Activated naive CD4-positive, alpha-beta T cell treated with Interleukin-2 at 50 U/mL for 16 hours (primary cell): ENCODE results near the gene FUBP1.
A peak's percentile ranks its signal among the peaks of the same experiment; 100 is the strongest.
"Not testable (repeated sequence)": the region's sequence is repeated elsewhere in the genome, so short reads cannot be mapped to it uniquely, and the experiment has no call there.

Experiments used
- DNase-seq: peaks from one replicate; pipeline ENCODE4 v3.0.0-alpha.2; 2020

FUBP1 gene

DNA sequence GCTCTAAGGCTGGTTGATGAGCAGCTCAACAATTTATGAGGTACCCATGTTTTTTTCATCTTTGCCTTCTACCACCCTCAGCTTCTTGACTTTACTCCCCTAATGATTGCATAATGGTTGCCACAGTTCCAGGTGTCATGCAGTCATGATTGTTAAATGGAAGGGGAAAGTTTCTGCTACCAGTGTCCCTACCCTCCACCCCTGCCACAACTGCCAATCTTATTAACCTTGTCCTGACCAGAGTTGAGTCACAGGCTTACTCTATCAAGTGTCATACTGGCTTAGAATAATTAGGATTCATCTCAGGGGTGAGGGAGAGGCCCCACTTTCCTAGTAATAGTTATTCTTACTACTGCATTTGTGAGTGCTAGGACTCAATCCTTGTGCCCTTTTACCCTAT is 7.9 kb upstream of the FUBP1 start:
- DNase-seq, result no peak

DNA sequence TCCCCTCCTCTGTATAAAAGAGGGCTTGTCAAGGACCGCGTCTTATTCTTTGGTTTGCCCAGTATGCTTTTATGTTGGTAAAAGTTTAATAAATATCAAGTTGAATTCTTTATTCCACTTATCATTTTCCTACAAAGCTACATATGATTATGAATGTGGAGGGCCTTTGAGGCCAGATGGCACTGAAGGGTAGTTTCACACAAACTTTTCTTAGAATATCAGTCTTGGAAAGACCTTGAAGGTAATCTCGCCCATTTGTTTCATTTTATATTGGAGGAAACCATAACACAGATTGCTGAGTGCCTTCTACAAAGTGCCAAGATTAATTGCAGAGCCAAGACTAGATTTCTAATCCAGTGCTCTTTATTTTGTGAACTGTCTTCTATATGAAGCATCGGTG is 5.8 kb upstream of the FUBP1 start:
- DNase-seq, result no peak

DNA sequence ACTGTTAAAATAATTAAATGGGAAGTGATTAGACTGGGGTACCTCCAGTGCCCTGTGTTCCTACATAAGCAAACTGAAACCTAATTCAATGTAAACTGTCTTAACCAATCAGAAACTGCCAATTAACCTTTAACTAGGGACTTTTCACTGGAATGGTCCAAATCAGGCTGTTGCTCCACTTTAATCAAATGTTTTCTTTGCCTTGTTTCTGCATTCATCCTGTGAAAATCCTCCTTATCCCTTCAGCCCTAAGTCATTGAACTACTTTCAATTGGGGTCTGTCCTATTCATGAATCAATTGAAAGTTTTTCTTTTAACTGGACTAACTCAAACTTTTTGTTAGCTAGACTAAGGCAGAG is 5.1 kb upstream of the FUBP1 start:
- DNase-seq, result no peak

DNA sequence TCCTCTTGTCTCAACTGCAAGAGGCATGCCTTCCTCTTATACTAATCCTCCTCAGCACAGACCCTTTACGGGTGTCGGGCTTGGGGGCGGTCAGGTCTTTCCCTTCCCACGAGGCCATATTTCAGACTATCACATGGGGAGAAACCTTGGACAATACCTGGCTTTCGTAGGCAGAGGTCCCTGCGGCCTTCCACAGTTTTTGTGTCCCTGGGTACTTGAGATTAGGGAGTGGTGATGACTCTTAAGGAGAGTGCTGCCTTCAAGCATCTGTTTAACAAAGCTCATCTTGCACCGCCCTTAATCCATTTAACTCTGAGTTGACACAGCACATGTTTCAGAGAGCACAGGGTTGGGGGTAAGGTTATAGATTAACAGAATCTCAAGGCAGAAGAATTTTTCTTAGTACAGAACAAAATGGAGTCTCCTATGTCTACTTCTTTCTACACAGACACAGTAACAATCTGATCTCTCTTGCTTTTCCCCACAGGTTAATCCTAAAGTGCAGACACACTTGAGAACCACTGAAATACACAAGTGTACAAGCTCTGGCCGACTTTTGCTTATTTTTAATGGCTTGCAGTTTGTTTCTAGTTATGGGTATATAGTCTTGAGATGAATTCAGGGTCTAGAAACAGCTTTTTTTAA is 4.6 kb upstream of the FUBP1 start:
- not testable (repeated sequence) for DNase-seq

DNA sequence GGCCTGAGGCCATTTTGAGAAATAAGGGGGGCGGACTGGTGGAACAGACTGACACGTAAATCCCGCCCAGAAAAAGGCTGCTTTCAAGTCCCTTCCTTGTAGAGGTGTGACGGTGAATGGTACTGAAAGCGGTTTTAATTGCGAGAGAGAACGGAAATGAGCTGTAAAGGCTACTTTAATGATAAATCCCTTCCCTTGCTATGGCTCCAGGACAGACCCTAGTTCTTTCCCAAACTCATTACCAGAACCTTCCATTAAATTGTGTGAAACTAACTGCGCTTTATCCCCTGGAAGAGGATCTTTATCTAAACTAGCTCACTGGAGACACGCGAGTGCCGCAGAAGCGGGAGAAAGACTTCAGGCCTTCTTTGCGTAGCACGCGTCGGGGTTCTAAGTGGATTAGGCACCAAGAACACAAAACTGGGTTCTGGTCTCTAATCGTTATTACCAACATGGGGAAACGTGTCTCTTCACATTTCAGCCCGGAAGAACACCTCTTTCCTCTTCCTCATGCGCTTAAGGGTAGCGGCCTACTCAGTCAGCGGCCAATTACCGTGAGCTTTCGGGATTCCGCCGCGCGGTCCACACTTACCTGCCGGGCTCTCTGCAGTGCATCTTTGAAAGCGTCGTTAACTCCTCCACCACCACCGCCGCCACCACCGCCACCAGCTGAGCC is 441 bp downstream of the FUBP1 start:
- DNase-seq, result peak; percentile 77

DNA sequence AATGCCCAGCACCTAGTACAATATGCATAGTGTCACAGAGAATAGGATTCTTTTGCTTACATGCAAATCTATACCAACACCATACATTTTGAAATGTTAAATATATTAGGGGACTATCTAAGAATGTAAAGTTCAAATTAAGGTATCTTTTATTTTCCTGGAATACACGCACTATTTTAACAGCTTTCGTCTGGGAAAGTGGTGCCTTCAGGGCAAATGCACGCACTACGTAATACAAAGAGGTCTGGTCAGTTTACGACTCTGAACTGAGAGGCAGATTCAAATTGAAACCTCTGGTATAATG is 931 bp downstream of the FUBP1 start:
- no peak for DNase-seq

DNA sequence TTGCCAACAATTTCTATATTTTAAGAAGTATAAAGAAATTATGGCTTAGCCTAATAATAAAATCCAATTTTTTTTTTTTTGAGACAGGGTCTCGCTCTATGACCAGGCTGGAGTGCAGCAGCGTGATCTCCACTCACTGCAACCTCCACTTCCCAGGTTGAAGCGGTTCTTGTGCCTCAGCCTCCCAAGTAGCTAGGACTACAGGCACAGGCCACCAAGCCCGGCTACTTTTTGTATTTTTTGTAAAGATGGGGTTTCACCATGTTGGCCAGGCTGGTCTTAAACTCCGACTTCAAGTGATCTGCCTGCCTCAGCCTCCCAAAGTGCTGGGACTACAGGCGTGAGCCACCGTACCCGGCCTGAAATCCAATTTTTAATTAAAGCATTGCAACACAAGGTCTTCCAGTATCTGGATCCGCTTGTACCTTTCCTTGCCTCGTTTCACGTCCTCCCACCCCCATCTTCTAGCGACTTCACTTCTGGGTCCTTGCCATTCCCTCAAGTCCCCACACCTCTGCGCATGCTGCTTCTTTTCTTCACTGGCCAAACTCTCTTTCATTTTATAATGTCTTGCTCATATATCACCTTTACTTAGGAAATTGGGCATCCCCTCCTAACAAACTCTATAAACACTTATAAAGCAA is 2.3 kb downstream of the FUBP1 start:
- no peak for DNase-seq

DNA sequence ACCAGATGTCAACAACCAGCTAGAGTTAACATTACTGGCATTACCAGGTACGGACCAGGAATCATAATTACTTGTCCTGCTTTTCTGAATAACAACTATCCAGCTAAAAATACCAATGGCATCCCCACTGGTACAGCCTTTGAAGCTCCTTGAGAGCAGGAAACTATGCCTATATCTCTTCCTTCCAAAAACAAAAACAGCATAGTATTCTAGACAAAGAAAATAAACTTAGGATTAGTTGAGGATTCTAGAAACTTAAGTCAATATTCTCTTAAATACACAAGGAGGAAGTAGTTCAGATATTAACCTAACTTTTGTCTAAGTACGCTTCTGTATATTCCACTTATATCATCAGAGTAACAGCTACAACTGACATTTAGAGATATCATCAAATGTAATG is 3.0 kb downstream of the FUBP1 start:
- DNase-seq, result no peak

DNA sequence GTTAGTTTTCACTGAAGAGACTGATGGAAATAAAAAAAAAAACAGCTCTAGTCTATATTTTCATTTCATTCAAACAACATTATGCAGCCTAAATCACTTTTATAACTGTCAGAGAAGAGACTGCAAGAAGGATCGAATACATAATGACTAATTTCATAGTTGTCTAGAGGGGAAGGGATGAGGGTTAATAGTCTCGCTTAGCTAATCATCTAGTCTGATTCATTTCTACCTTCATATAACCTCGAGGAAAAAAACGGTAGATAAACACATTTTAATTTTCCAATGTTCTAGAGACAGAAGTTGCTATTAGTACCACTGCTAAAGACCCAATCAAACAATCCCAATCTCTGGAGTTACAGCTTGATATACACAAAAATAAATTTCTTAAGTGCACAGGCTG is 3.5 kb downstream of the FUBP1 start:
- DNase-seq, result no peak

DNA sequence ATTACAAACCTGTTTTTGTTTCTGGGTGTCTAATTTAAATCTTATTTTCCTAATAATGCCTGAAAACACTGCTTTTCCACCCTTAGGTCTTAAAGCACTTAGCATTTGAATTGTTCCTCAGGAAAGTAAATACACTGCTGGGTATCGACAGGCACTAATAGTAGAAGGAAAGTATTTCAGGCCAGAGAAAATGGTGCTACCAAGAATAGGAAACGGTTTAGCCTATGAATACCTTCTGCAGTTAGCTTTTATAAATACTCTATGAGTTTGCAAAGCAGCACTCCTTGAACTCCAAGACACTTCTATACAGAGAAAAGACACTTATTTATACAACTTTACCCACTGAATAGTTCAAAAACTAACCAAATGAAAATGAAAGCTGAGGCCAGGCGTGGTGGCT is 6.8 kb downstream of the FUBP1 start:
- DNase-seq, result no peak

DNA sequence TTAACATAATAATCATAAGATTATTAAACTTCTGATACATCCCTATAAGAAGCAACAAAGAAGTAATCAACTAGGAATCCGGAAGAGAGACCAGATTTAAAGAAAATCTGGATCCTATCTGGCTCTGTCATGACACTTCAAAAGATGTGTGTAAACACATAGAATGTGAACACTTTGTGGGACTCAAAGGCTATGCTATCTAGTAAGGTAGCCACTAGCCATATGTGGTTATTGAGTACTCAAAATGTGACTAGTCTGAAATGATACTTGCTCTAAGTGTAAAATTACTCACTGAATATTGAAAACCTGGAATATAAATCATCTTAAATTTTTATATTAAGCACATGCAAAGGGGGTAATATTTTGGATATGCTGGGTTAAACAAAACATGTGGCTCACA is 8.7 kb downstream of the FUBP1 start:
- no peak for DNase-seq

DNA sequence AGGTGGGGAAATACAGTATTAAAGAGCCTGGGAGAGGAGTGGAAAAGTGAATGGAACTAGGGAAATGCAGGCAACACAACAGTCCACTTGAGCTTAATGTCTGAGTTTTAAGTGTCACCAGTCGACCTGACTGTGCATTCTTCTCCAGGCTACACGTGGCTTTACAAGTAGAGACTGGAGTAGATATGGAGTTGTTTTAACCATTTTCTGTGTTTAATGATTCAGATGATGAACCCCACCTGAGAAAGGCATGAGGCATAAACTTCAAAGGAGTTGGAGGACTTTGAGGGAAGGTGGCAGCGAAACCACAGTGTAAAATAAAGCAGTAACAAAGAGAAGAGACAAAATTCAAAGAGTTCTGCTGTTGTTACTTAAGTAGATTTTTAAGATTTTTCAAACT is 12.6 kb downstream of the FUBP1 start:
- DNase-seq, result no peak

DNA sequence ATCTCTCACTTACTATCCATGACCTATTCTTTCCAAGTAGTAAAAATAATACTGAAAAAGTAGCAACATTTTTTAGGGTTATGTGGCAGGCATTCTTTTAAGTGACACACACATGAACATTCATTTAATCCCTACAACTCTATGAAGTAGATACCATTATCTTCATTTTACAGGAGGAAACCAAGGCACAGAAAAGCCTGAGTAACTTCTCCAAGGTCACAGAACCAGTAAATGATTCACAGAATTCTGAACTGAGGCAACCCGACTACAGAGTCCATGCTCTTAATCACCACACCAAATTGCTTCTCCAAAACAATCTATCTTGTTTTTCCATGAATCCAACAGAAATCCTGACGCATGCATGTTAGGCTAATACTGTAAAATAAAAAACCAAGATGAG is 17.5 kb downstream of the FUBP1 start:
- no peak for DNase-seq

DNA sequence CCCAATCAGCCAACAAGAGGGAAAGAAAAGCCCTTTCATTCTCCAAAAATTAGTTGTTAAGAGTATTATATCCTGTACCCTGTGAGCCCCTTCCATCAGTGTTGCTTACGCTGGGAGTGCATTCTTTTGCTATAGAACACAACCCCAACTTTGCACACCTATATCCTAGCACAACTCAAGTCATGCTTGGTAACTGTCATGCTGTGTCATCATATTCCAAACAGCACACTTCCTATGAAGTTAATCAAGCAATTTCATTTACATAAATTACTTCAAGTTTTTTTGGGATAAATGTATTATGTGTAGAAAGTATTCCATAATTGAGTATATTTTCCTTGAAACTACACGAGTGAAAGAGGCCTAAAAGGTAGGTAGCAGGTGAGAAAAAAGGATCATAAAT is 20.0 kb downstream of the FUBP1 start:
- no peak for DNase-seq

DNA sequence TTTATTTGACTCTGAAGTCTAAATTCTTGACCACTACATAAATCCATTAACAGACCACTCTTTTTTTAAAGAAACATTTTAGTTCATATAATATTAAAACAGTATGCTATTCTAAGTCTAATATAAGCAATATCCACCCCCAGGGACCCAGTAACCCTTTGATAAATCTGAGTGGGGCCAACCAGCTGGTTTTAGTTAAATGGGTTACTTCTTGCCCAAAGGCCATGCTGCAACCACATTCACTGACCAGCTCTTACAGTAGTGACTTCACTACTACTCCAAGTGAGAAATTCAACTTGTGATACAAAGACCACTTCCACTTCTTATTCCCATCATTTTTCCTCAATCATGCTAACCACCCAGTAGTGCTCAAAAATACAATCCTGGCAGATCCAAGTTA is 20.5 kb downstream of the FUBP1 start:
- no peak for DNase-seq

DNA sequence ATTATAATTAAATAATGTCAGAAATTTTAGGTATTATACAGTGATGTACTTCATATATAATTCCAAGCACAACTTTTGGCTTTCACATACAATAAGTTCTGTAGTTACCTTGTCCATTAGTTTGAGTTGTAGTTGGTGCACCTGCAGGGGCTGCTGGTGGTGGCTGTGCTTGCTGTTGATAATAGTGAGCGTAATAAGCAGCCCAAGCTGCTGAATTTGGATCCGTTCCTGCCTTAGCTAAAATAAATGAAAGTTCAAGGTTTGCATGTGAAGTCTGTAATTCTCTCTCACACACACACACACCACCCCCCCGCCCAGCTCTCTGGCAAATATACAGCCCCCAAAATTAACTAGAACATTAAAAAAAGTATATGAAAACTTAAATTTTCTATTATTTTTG is 22.4 kb downstream of the FUBP1 start:
- no peak for DNase-seq

DNA sequence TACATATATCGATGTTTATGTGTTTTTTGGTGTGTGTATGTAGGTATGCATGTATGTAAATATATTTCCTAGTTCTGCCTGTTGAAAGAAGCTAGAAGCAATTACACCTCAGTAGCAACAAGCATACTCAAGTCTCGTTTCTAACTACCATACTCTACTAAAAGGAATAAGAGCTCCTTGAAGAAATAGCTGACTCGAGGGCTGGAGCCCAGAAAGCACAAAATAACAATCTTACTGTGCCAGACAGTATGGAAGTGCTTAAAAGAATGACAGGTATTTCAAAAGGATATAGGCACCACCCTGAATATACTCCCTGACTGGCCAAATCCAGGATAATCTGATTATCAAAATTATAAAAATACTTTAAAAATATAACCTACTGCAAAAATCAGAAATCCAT is 23.2 kb downstream of the FUBP1 start:
- no peak for DNase-seq

DNA sequence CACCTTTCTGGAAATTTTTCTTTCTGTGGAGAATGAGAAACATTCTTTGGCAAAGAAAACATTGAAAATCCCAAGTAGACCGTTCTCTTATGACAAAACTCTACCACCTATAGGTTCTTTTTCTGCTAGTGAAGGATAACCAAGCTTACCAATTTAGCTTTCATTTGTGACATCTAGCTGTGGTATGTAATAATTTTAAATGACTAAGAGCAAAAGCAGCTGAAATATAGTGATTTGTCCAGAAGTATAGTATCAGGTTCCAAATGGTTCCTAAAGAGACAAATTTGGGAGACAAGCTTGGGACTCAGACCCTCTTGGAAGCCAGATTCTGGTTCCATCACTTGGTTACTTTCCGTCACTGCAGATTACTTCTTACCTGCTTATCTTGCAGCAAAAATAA is 24.4 kb downstream of the FUBP1 start:
- DNase-seq, result no peak

DNA sequence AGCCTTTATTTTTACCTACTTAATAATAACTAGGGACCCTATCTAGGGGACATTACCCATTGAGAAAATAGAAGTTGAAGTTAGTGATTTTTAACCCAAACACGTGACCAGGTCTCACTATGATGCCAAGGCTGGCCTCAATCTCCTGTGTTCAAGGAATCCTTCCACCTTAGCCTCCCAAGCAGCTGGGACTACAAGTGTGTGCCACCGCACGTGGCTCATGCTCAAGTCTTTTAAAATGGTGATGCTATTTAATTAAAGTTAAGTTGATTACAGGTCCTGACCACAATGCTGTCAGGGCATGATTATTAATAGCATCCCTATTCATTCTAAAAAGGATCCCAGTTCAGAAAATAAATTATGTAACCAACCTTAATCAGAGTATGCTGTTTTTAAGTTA is 25.0 kb downstream of the FUBP1 start:
- DNase-seq, result no peak

DNA sequence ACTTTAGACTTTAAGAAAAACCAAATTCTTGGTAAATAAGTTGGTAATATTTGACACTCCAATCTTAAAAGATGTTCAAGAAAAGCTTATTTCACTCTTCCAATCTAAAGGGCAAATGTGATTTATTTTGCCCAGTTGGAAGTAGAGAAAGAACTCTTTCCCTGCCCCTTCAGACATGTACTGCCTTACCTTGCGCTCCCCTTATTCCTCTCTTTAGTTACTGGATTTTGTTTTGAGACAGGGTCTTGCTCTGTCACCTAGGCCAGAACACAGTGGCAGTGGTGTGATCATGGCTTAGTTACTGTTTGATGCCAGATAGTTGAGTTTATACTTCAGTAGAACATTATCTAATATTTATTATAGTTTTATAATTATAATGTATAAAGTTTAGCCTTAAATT is 27.5 kb downstream of the FUBP1 start:
- DNase-seq, result no peak

DNA sequence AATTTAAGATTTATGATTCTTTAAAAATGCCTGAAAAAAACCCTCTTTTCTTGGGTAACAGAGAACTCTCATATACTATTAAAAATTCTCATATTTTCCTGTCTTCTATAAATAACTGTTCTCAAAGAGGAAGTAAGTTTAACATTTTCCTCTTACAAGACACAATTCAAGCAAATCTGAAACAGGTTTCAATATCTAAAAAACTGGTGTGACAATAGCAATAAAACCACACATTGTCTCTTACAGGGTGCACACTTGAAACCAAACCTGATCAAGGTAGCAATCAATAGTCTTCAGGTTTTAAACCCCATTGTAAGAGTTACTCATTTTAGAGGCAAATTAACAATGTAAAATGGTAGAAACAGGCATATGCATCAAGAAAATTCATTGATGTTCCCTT is 28.0 kb downstream of the FUBP1 start:
- no peak for DNase-seq

DNA sequence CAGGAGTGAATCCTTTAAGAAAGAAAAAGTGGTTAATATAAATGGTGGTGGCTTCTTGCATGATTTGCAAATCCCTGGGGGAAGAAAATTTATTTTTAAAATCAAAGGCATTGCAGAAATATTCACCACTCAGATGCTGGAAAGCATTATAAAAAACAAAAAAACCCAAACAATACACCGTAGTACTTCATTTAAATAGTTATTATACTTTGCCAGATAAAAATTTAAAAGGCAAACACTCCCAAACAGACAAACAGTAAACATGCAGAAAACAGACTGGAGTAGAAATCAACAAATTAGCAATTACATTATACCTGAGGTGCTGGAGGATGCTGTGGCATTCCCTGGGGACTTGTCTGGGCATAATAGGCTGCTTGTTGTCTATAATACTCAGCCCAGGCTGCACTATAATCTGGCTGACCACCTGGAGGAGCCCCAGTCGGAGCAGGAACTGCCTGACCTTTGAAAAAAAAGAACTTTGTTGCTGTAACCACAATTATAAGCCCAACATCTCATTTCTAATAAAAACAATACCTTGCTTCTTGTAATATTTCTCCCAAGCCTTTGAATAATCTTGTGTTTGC is 29.9 kb downstream of the FUBP1 start:
- DNase-seq, result no peak

DNA sequence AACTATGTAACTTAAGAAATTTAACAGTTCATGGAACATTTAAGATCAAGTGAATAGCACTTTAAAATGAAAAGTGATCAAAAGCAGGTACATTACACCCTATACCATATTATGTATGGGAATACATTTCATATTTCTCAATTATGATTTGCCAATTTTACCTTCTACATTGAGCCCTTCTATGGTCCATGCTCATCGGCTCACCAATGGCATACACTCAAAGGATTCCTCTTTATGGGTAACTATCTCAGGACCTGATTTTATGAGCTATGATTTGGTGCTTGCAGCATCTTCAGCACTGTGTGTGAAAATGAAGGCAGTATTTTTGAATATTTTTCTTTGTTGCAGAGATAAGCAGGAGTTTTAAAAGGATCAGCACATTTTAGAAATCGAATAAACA is 33.5 kb downstream of the FUBP1 start:
- DNase-seq, result no peak

DNA sequence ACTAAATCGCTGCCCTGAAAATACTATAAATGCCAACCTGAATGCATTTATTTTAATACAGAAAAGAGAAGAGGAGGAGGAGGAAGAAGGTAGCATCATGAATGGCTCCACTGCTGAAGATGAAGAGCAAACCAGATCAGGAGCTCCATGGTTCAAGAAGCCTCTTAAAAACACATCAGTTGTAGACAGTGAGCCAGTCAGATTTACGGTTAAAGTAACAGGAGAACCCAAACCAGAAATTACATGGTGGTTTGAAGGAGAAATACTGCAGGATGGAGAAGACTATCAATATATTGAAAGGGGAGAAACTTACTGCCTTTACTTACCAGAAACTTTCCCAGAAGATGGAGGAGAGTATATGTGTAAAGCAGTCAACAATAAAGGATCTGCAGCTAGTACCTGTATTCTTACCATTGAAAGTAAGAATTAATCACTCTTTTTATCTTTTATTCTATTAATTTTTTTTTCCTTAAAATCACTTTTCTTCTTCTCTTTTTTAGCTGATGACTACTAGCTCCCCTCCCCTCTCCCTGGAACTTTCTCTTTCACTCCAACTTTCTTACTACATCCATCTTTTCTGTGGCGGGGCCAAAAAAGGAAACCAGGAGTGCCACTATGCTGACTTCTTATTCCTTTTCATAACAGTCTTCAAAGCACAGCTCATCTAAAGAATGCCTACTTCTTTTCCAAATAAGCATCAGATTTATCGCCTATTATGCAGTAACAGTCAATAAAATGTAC is 36.3 kb downstream of the FUBP1 start:
- no peak for DNase-seq
